Transverse colon (tissue), 3 donors: ENCODE data around the gene IP6K1.
"Not testable (repeated sequence)": the region's sequence is repeated elsewhere in the genome, so short reads cannot be mapped to it uniquely, and the experiment has no call there.

Experiments
- EP300 ChIP-seq: sonication (generic); formaldehyde crosslinking; IDR thresholded peaks from one replicate; pipeline ENCODE4 v1.6.1; 2017; ENCODE audit warnings: antibody characterized with exemption, low read depth
- POLR2A ChIP-seq: fragments of 450-650 bp; IDR thresholded peaks from one replicate; pipeline ENCODE4 v1.6.1; 2016; ENCODE audit warnings: antibody characterized with exemption, mild to moderate bottlenecking, moderate library complexity
- TF ChIP-seq, protein P1 (sequence below), 5 experiments: fragments of 200-600 bp in 3 of 5; fragments of 450-650 bp in 2 of 5; sonication (generic) in 3 of 5; IDR thresholded peaks; 1 replicate in 2 of 5; 2 replicates in 3 of 5; pipeline ENCODE4 v1.5.1; 2016 to 2017; ENCODE audit warnings: antibody characterized with exemption in 5 of 5, inconsistent platforms in 3 of 5, mild to moderate bottlenecking in 2 of 5, moderate library complexity in 1 of 5

DNA sequence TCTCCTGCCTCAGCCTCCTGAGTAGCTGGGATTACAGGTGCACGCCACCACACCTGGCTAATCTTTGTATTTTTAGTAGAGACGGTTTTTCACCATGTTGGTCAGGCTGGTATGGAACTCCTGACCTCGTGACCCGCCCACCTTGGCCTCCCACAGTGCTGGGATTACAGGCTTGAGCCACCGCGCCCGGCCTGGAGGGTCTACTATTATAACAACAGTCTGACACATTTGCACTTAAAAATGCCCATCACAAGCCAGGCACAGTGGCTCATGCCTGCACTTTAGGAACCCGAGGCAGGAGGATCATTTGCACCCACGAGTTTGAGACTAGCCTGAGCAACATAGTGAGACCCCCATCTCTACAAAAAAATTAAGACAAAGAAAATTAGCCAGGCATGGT lies 4.1 kb downstream of the IP6K1 start:
- TF ChIP-seq, protein P1, sequence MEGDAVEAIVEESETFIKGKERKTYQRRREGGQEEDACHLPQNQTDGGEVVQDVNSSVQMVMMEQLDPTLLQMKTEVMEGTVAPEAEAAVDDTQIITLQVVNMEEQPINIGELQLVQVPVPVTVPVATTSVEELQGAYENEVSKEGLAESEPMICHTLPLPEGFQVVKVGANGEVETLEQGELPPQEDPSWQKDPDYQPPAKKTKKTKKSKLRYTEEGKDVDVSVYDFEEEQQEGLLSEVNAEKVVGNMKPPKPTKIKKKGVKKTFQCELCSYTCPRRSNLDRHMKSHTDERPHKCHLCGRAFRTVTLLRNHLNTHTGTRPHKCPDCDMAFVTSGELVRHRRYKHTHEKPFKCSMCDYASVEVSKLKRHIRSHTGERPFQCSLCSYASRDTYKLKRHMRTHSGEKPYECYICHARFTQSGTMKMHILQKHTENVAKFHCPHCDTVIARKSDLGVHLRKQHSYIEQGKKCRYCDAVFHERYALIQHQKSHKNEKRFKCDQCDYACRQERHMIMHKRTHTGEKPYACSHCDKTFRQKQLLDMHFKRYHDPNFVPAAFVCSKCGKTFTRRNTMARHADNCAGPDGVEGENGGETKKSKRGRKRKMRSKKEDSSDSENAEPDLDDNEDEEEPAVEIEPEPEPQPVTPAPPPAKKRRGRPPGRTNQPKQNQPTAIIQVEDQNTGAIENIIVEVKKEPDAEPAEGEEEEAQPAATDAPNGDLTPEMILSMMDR (IDR thresholded peaks at IDR 0.05): not testable (repeated sequence)
- not testable (repeated sequence) for TF ChIP-seq EP300, POLR2A
